Measurements from ENCODE around the gene SYNGR2.
A peak's percentile ranks its signal among the peaks of the same experiment; 100 is the strongest.

The SYNGR2 gene, protein sequence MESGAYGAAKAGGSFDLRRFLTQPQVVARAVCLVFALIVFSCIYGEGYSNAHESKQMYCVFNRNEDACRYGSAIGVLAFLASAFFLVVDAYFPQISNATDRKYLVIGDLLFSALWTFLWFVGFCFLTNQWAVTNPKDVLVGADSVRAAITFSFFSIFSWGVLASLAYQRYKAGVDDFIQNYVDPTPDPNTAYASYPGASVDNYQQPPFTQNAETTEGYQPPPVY

DNA sequence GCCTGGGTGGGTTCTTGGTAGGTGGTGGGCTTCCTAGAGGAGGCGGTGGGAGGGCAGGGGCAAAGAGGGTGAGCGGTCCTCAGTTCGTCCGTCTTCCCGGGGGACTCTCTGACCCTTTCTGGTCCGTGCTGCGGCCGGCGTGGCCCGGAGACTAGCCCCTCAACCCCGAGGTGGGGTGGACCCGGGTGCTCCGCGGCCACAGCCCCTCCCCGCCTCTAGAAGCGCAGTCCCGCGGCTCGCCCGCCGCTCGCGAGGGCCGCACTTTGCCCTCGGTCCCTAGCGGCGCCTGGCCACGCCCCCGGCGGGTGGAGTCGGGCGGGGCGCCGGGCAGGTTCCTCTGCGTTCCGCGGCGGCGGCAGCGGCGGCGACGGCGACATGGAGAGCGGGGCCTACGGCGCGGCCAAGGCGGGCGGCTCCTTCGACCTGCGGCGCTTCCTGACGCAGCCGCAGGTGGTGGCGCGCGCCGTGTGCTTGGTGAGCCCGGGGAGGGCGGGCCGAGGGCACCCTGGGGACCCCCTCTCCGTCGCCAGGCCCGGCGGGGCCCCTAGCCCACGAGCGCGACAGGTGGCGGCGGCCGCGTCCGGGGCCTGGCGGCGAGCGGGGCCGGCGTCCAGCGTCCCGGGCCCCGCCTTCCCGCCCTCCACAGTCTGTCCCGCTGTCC is at the start of gene SYNGR2:
Gene SYNGR2, plus strand, starts transcription at position 340 of the 661 bp plus-strand sequence. Its CDS starts 36 bp downstream, at position 376.
- peaks cover 38% of the 10 kb centered on the region for H3K4me1 ChIP-seq (ENCODE audit: insufficient read depth, low read length)
- peaks cover 14% of the 10 kb centered on the region for H3K79me2 ChIP-seq (ENCODE audit: insufficient read depth, low read length)
- peak within 1 kb of the TSS; percentile 70 for H3K9ac ChIP-seq (ENCODE audit: low read depth, low read length)
- H3K27ac ChIP-seq (ENCODE audit: low read length) = peak within 1 kb of the TSS; percentile 65
- ATAC-seq (ENCODE audit: insufficient read depth, low read depth) (peak; percentile 85), DNase-seq (peak; percentile 86)
- peak within 1 kb of the TSS; percentile 96 for H3K4me2 ChIP-seq (ENCODE audit: insufficient read depth, low read length)
- peaks cover 31% of the 10 kb centered on the region for H4K20me1 ChIP-seq (ENCODE audit: insufficient read depth, low read length)
- peaks cover 26% of the 10 kb centered on the region for H3K36me3 ChIP-seq (ENCODE audit: insufficient read depth, low read length)
- TF ChIP-seq EZH2 (IDR thresholded peaks at IDR 0.05; ENCODE audit: borderline replicate concordance, low read depth, low read length, severe bottlenecking) = no peak
- TF ChIP-seq, protein P1, sequence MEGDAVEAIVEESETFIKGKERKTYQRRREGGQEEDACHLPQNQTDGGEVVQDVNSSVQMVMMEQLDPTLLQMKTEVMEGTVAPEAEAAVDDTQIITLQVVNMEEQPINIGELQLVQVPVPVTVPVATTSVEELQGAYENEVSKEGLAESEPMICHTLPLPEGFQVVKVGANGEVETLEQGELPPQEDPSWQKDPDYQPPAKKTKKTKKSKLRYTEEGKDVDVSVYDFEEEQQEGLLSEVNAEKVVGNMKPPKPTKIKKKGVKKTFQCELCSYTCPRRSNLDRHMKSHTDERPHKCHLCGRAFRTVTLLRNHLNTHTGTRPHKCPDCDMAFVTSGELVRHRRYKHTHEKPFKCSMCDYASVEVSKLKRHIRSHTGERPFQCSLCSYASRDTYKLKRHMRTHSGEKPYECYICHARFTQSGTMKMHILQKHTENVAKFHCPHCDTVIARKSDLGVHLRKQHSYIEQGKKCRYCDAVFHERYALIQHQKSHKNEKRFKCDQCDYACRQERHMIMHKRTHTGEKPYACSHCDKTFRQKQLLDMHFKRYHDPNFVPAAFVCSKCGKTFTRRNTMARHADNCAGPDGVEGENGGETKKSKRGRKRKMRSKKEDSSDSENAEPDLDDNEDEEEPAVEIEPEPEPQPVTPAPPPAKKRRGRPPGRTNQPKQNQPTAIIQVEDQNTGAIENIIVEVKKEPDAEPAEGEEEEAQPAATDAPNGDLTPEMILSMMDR (IDR thresholded peaks at IDR 0.05; ENCODE audit: borderline replicate concordance, extremely low read depth, low read length, poor library complexity, severe bottlenecking) = no peak
- H3K4me3 ChIP-seq (ENCODE audit: low read depth in 1 of 2, low read length in 2 of 2) = peak within 1 kb of the TSS; percentile 66 to 70; a peak in 3 of 4 replicates
- H2AFZ ChIP-seq (ENCODE audit: low read depth, low read length) = peak within 1 kb of the TSS; percentile 63
- H3K9me3 ChIP-seq (ENCODE audit: insufficient read depth, low read length, severe bottlenecking) = no peaks in the 10 kb centered on the region
- H3K27me3 ChIP-seq (ENCODE audit: insufficient read depth, low read length, poor library complexity) = no peaks in the 10 kb centered on the region

DNA sequence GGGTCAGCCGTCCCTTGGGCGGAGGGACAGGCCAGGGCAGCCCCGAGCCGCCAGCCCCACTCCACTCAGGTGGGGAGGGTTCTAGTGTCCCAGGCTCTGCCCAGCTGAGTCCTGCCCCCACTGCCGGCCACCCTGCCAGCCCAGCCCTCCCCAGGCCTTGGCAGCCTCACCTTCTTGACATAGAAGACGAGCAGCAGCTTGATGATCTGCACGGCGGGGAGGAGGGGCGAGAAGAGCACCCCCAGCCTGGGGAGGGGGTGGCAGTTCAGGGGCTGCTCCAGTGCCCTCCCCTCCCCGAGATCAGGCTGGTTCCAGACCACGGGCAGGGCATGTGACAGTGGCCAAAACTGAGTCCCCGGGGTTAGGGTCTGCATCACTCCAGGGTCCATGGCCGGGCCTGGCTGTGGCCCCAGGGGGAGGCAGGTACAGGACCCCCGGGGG is 49.6 kb upstream of the SYNGR2 start:
- Histone ChIP-seq H3K9ac (ENCODE audit: low read depth, low read length) (no peak overlapping the region), H2AFZ (ENCODE audit: low read depth, low read length) (no peak overlapping the region), H3K9me3 (ENCODE audit: insufficient read depth, low read length, severe bottlenecking) (no peaks in the 10 kb centered on the region), H3K27ac (ENCODE audit: low read length) (0 out of 2 replicates have a peak overlapping the region, but pooled peaks have one; percentile 23), H3K79me2 (ENCODE audit: insufficient read depth, low read length) (no peaks in the 10 kb centered on the region), H3K4me1 (ENCODE audit: insufficient read depth, low read length) (peaks cover 30% of the 10 kb centered on the region), H3K4me2 (ENCODE audit: insufficient read depth, low read length) (no peak overlapping the region), H3K36me3 (ENCODE audit: insufficient read depth, low read length) (peaks cover 14% of the 10 kb centered on the region), H4K20me1 (ENCODE audit: insufficient read depth, low read length) (no peaks in the 10 kb centered on the region), H3K4me3 (ENCODE audit: low read depth in 1 of 2, low read length in 2 of 2) (no peak overlapping the region), H3K27me3 (ENCODE audit: insufficient read depth, low read length, poor library complexity) (no peaks in the 10 kb centered on the region)
- ATAC-seq (ENCODE audit: insufficient read depth, low read depth) (no peak), DNase-seq (no peak)
- no peak for TF ChIP-seq EZH2 (IDR thresholded peaks at IDR 0.05; ENCODE audit: borderline replicate concordance, low read depth, low read length, severe bottlenecking)
- TF ChIP-seq, protein P1 (IDR thresholded peaks at IDR 0.05; ENCODE audit: borderline replicate concordance, extremely low read depth, low read length, poor library complexity, severe bottlenecking) = no peak

DNA sequence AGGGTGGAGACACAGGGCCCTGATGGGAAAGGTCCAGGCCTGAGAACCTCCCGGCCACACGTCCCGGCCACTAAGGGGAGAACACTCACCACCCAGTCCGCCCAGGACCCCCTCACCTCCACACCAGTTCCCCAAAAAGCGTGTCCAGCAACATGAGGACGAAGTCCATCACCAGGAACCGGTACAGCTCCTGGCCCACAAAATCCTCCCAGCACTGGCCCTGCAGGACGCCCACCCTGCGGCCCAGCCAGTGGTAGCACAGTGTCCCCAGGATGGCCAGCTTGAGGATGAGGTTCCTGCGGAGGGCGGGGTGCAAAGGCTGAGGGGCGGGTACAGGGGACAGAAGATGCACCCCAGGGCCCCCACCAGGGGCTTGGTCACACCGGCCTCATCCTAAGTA is 47.8 kb upstream of the SYNGR2 start:
- no peak overlapping the region for H3K4me3 ChIP-seq (ENCODE audit: low read depth in 1 of 2, low read length in 2 of 2)
- TF ChIP-seq, protein P1 (IDR thresholded peaks at IDR 0.05; ENCODE audit: borderline replicate concordance, extremely low read depth, low read length, poor library complexity, severe bottlenecking) = no peak
- no peak for TF ChIP-seq EZH2 (IDR thresholded peaks at IDR 0.05; ENCODE audit: borderline replicate concordance, low read depth, low read length, severe bottlenecking)
- DNase-seq (no peak), ATAC-seq (ENCODE audit: insufficient read depth, low read depth) (no peak)
- H3K4me1 ChIP-seq (ENCODE audit: insufficient read depth, low read length) = peaks cover 30% of the 10 kb centered on the region
- H3K27ac ChIP-seq (ENCODE audit: low read length) = peak overlapping the region; percentile 76
- no peak overlapping the region for H2AFZ ChIP-seq (ENCODE audit: low read depth, low read length)
- H3K27me3 ChIP-seq (ENCODE audit: insufficient read depth, low read length, poor library complexity) = no peaks in the 10 kb centered on the region
- H3K9me3 ChIP-seq (ENCODE audit: insufficient read depth, low read length, severe bottlenecking) = no peaks in the 10 kb centered on the region
- H3K79me2 ChIP-seq (ENCODE audit: insufficient read depth, low read length) = no peaks in the 10 kb centered on the region
- peaks cover 17% of the 10 kb centered on the region for H3K36me3 ChIP-seq (ENCODE audit: insufficient read depth, low read length)
- no peaks in the 10 kb centered on the region for H4K20me1 ChIP-seq (ENCODE audit: insufficient read depth, low read length)
- no peak overlapping the region for H3K9ac ChIP-seq (ENCODE audit: low read depth, low read length)
- H3K4me2 ChIP-seq (ENCODE audit: insufficient read depth, low read length) = no peak overlapping the region; the same call in 1 of the 2 replicates
